Kidney epithelial cell (primary cell): ENCODE measurements around the gene TTC33. TPM values are rescaled to one million over a fixed set of nuclear protein-coding genes. Genes with fewer than 3 reads are reported as not detected.

Source experiments
- DNase-seq: peaks from one replicate; pipeline ENCODE4 v3.0.0-alpha.2; 2010; ENCODE audit warnings: low read depth
- H3K27me3 ChIP-seq: 2 replicates; pipeline ENCODE4 v1.6.0; 2011; ENCODE audit warnings: low read length; ENCODE audit not compliant: control insufficient read depth, insufficient read depth
- H3K36me3 ChIP-seq: 2 replicates; pipeline ENCODE4 v1.5.1; 2011; ENCODE audit warnings: low read length; ENCODE audit not compliant: control insufficient read depth, insufficient read depth
- H3K4me3 ChIP-seq: 2 replicates; pipeline ENCODE4 v1.5.1; 2011; ENCODE audit warnings: low read depth, mild to moderate bottlenecking, control low read depth, low read length
- total RNA-seq: library from RNA; depleted of rRNA; stranded (reverse); fragments of >200 nt; gene quantifications from 2 replicates; pipeline ENCODE4 v1.2.3, GENCODE V29; 2015
- TF ChIP-seq, protein P1 (sequence below): IDR thresholded peaks from 2 replicates; pipeline ENCODE4 v1.5.1; 2011; ENCODE audit warnings: mild to moderate bottlenecking, moderate library complexity, low read length, control low read depth, inconsistent platforms; ENCODE audit not compliant: insufficient read depth, poor library complexity, severe bottlenecking

TTC33 gene
- total RNA-seq, 1 donor from 2014 or later, result 13.8 TPM

DNA sequence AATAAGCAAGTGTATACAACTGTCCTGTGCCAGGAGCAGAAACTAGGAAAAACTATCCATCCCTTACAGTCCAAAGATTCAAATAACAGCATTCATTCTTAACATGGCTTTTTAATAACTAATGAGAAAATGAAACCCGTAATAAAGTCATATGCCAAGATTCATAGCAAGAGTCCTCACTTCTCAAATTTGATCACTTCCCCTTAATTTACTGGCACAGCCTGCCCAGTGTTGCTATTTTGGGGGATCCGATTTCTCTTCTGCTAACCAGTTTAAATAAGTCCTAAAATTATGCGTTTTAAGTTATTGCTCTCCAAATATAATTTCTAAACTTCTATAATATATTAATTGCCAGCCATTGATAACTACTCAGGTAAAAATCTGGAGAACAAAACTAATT lies 253.0 kb downstream of the TTC33 start:
- H3K36me3 ChIP-seq, result no peaks in the 10 kb centered on the region
- TF ChIP-seq, protein P1, sequence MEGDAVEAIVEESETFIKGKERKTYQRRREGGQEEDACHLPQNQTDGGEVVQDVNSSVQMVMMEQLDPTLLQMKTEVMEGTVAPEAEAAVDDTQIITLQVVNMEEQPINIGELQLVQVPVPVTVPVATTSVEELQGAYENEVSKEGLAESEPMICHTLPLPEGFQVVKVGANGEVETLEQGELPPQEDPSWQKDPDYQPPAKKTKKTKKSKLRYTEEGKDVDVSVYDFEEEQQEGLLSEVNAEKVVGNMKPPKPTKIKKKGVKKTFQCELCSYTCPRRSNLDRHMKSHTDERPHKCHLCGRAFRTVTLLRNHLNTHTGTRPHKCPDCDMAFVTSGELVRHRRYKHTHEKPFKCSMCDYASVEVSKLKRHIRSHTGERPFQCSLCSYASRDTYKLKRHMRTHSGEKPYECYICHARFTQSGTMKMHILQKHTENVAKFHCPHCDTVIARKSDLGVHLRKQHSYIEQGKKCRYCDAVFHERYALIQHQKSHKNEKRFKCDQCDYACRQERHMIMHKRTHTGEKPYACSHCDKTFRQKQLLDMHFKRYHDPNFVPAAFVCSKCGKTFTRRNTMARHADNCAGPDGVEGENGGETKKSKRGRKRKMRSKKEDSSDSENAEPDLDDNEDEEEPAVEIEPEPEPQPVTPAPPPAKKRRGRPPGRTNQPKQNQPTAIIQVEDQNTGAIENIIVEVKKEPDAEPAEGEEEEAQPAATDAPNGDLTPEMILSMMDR, result no peak
- no peaks in the 10 kb centered on the region for H3K27me3 ChIP-seq
- no peak for DNase-seq
- H3K4me3 ChIP-seq, result no peak overlapping the region

DNA sequence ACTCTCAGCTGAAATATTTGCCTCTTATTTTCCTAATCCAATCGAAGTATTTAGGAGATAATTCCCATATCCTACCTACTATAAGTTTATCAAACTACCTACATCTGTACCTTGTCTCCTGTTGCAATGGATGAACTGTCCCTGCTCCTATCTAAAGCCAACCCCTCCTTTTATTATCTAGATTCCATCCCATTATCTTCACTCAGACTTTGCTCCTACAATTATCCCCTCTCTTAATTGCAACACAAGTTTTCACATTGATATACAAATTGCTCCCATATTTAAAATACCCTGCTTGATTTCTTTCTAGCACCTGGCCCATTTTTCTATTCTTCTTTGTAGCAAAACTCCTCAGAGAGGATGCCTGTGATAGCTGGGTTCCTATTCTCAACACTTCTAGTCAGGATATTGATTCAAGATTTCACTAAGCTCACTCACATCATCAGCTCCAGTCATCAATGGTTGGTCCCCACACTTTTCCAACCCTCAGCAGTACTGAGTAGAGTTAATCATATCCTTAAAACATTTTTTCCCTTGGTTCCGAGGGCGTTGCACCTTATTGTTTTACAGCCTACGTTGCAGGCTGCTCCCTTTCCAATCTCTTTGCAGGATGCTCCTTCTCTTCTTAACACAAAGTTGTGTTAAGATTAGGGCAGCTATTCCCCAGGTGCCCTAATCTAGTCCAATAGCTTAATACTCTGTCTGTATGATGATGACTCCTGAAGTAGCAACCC lies 253.9 kb downstream of the TTC33 start:
- no peak for DNase-seq
- H3K4me3 ChIP-seq, result no peak overlapping the region
- no peaks in the 10 kb centered on the region for H3K27me3 ChIP-seq
- TF ChIP-seq, protein P1, result no peak
- no peaks in the 10 kb centered on the region for H3K36me3 ChIP-seq

DNA sequence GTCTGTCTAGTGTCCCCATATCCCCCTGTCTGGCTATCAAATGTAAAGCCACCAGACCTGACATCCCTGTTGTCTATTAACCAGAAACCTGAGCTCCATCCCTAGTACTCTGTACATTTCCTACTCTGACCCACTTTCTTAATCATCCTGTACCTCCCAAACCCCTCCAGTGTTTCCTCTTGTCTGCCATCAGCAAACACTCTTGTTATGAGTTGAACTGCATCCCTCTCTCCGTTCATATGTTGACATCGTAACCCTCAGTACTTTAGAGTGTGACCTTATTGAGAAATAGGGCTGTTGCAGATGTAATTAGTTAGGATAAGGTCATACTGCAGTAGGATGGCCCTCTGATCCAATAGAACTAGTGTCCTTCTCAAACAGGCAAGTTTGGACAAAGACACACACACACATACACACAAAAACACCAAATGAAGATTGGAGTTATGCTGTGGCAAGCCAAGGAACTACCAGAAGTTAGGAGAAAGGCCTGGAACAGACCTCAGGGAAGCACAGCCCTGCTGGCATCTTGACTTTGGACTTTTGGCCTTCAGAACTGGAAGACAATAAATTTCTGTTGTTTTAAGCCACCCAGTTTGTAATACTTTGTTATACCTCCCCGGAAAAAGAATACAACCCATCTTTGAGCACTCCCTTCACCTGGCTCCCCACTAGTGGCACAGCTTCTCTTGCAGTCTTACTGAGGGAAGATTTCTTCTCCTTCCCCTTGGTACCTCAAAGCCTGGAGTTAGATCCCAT lies 256.1 kb downstream of the TTC33 start:
- Histone ChIP-seq H3K4me3 (no peak overlapping the region), H3K36me3 (no peaks in the 10 kb centered on the region), H3K27me3 (no peaks in the 10 kb centered on the region)
- DNase-seq, result no peak
- TF ChIP-seq, protein P1, result no peak

DNA sequence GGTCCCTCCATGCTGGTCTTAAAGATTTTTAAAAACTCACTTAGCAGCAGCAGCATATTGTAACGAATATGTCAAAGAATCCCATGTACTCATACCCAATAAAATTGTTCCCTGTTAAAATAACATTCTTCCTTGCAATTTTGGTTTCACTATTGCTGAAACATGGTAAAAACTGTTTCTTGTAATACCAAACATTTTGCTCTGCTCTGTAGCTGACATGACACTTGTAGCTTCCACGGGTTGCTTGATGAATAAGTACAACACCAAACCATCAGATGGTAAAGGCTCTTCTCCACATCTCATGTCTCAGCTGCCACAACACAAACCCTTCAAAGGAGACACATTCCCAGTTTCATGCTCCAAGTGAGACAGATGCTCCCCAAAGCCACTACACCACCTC lies 256.8 kb downstream of the TTC33 start:
- Histone ChIP-seq H3K4me3 (no peak overlapping the region), H3K27me3 (no peaks in the 10 kb centered on the region), H3K36me3 (no peaks in the 10 kb centered on the region)
- TF ChIP-seq, protein P1, result no peak
- DNase-seq, result no peak

DNA sequence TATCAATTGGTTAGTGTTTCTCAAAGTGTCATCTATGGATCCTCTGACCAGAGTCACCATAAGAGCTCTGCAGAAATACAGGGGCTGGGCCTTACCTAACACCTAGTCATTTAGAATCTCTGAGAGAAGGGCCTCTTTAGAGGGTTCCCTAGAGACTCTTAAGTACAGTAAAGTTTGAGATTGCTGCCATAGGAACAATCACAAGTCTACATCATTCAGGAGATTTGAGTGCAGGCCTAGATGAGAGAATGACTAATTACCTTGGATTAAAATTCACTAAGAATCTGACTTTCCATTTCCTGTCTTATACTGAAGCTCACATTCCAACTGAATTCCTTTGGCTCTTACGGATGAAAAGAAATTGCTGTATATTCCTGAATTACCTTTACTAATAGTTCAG lies 258.2 kb downstream of the TTC33 start:
- Histone ChIP-seq H3K4me3 (no peak overlapping the region), H3K36me3 (no peaks in the 10 kb centered on the region), H3K27me3 (no peaks in the 10 kb centered on the region)
- TF ChIP-seq, protein P1, result no peak
- DNase-seq, result no peak
